Type B pancreatic cell (in vitro differentiated cells): ENCODE results near the gene MCTP1. TPM values are rescaled to one million over a fixed set of nuclear protein-coding genes. Genes with fewer than 3 reads are reported as not detected.

Source experiments
- DNase-seq: peaks from one replicate; pipeline ENCODE4 v3.0.0; 2021; ENCODE audit warnings: mixed read lengths; ENCODE audit not compliant: unreplicated experiment; ENCODE audit errors: extremely low spot score
- H3K27ac Mint-ChIP-seq: 2 replicates; pipeline ENCODE4 v1.8.0; 2021; ENCODE audit warnings: mild to moderate bottlenecking, mixed read lengths
- H3K27me3 Mint-ChIP-seq: 2 replicates; pipeline ENCODE4 v1.8.0; 2021; ENCODE audit warnings: mixed read lengths
- H3K36me3 Mint-ChIP-seq: 2 replicates; pipeline ENCODE4 v1.8.0; 2021; ENCODE audit warnings: mixed read lengths
- H3K4me1 Mint-ChIP-seq: one replicate; pipeline ENCODE4 v1.8.0; 2021; ENCODE audit warnings: mixed read lengths; ENCODE audit not compliant: unreplicated experiment
- H3K4me3 Mint-ChIP-seq: 2 replicates; pipeline ENCODE4 v1.8.0; 2021; ENCODE audit warnings: mild to moderate bottlenecking, mixed read lengths
- H3K9me3 Mint-ChIP-seq: 2 replicates; pipeline ENCODE4 v1.8.0; 2021; ENCODE audit warnings: mixed read lengths
- total RNA-seq: library from RNA; stranded (reverse); gene quantifications from 2 replicates; pipeline ENCODE4 v1.2.1, GENCODE V29; 2021; ENCODE audit warnings: low replicate concordance
- TF ChIP-seq, protein P1 (sequence below): fragments of 200-600 bp; sonication (generic); conservative IDR thresholded peaks from 2 replicates; pipeline ENCODE4 v1.5.0; 2021; ENCODE audit warnings: antibody characterized with exemption, mild to moderate bottlenecking

The MCTP1 gene
- total RNA-seq, 1 donor from 2014 or later = 4.6 TPM

- DNase-seq = no peak
- Mint-ChIP-seq H3K9me3 (no peaks in the 10 kb centered on the region), H3K27ac (no peak overlapping the region), H3K36me3 (no peaks in the 10 kb centered on the region), H3K4me1 (no peaks in the 10 kb centered on the region), H3K27me3 (no peaks in the 10 kb centered on the region), H3K4me3 (no peak overlapping the region)
- TF ChIP-seq, protein P1, sequence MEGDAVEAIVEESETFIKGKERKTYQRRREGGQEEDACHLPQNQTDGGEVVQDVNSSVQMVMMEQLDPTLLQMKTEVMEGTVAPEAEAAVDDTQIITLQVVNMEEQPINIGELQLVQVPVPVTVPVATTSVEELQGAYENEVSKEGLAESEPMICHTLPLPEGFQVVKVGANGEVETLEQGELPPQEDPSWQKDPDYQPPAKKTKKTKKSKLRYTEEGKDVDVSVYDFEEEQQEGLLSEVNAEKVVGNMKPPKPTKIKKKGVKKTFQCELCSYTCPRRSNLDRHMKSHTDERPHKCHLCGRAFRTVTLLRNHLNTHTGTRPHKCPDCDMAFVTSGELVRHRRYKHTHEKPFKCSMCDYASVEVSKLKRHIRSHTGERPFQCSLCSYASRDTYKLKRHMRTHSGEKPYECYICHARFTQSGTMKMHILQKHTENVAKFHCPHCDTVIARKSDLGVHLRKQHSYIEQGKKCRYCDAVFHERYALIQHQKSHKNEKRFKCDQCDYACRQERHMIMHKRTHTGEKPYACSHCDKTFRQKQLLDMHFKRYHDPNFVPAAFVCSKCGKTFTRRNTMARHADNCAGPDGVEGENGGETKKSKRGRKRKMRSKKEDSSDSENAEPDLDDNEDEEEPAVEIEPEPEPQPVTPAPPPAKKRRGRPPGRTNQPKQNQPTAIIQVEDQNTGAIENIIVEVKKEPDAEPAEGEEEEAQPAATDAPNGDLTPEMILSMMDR = no peak
These were observed 47.6 kb downstream of the MCTP1 start for GRCh38 chr5:95237324-95237723.

DNA sequence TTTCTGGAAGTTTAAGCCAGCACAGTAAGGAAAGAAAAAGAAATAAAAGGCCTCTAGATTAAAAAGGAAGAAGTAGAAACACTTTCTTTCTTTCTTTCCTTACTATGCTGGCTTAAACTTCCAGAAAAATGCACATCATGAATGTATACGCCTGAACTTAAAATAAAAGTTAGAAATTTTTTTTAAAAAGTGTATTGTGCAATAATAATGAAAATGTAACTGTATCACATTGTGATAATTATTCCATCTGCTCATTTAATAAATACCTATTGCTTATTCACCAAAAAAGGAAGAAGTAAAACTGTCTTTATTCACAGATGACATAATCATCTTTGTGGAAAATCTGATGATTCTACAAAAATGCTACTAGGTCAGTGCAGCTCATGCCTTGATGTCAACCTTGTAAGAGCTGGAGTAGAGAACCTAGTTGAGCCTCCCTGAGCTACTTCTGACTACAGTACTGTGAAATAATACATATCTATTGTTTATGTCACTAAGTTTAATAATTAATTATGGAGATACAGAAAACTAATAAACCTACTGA lies 49.4 kb downstream of the MCTP1 start:
- Mint-ChIP-seq H3K9me3 (no peaks in the 10 kb centered on the region), H3K27me3 (no peaks in the 10 kb centered on the region), H3K4me3 (no peak overlapping the region), H3K4me1 (no peaks in the 10 kb centered on the region), H3K27ac (no peak overlapping the region), H3K36me3 (no peaks in the 10 kb centered on the region)
- TF ChIP-seq, protein P1 = no peak
- no peak for DNase-seq

DNA sequence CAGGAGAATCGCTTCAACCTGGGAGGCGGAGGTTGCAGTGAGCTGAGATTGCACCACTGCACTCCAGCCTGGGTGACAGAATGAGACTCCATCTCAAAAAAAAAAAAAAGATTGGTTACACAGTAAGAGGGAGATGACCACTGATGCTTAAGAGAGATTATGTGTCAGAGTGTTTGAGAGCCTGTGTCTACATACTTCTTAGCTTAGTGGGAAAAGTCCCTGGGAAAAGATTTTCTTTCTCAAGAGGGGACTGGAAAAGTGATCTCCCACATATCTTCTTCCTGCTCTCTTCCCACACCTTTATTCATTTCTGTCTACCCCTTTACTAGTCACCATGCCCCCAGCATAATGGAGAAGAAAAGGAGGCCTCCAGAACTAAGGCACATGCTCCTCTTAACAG lies 55.2 kb downstream of the MCTP1 start:
- DNase-seq = no peak
- Mint-ChIP-seq H3K27ac (no peak overlapping the region), H3K9me3 (no peaks in the 10 kb centered on the region), H3K4me3 (no peak overlapping the region), H3K27me3 (no peaks in the 10 kb centered on the region), H3K36me3 (no peaks in the 10 kb centered on the region), H3K4me1 (peaks cover 5% of the 10 kb centered on the region)
- TF ChIP-seq, protein P1 = no peak

DNA sequence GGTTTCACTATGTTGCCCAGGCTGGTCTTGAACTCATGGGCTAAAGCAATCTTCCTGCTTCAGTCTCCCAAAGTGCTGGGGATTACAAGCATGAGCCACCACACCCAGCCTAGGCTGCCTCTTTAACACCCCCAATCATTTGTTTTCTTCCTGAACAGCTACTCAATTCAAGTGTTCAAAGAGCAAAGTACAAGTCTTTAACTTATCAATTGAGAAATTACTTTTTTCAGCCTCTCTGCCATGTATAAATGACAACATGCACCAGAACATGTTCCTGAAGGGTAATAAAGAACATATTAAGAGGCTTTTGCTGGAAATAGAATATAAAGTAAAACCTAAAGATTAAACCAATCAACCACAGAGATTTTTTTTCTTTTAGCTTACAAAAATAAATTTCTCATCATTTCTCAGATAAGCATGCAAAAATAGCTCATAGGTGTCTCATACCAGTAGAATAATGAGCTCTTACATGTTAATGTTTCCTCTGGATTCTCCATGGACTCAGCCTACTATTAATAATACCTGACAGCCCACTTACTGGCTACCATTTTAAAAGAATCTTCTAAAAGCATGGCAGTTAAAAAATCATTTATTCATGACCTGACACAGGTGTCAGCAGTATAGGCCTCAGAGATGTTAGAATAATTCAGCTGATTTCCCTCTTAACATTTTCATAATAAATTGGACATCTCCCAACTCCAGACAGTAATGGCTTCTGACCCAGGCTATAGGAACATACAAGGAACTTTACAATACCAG lies 60.0 kb downstream of the MCTP1 start:
- Mint-ChIP-seq H3K27ac (no peak overlapping the region), H3K4me1 (peaks cover 8% of the 10 kb centered on the region), H3K4me3 (no peak overlapping the region), H3K9me3 (no peaks in the 10 kb centered on the region), H3K27me3 (no peaks in the 10 kb centered on the region), H3K36me3 (no peaks in the 10 kb centered on the region)
- TF ChIP-seq, protein P1 = no peak
- no peak for DNase-seq

- Mint-ChIP-seq H3K4me1 (peaks cover 8% of the 10 kb centered on the region), H3K4me3 (no peak overlapping the region), H3K36me3 (no peaks in the 10 kb centered on the region), H3K27ac (no peak overlapping the region), H3K9me3 (no peaks in the 10 kb centered on the region), H3K27me3 (no peaks in the 10 kb centered on the region)
- DNase-seq = no peak
- TF ChIP-seq, protein P1 = no peak
These were observed 61.2 kb downstream of the MCTP1 start for GRCh38 chr5:95223566-95224258.
